HG02885 (cell line): Measurements from ENCODE around the gene C2orf15.
A peak's percentile ranks its signal among the peaks of the same experiment; 100 is the strongest.
"Not testable (repeated sequence)": the region's sequence is repeated elsewhere in the genome, so short reads cannot be mapped to it uniquely, and the experiment has no call there.

Experiments
- ATAC-seq: cut with Tn5 transposase; IDR thresholded peaks from one replicate; pipeline ENCODE4 v1.9.1; 2021; ENCODE audit warnings: mild to moderate bottlenecking; ENCODE audit not compliant: unreplicated experiment, poor library complexity

C2orf15 gene

GRCh38 chr2:99159594-99159993 lies 18.1 kb downstream of the C2orf15 start:
- ATAC-seq = no peak

- no peak for ATAC-seq
Observed at GRCh38 chr2:99166218-99166617, 24.7 kb downstream of the C2orf15 start.

- ATAC-seq = no peak
Observed at GRCh38 chr2:99169534-99169933, 28.0 kb downstream of the C2orf15 start.

GRCh38 chr2:99171377-99172140 lies 30.1 kb downstream of the C2orf15 start:
- ATAC-seq = no peak

GRCh38 chr2:99180755-99181623 lies 39.5 kb downstream of the C2orf15 start, which contains the start of the genes MITD1 and MRPL30:
TSS of gene MITD1 (minus strand) at chr2:99181058. CDS start at chr2:99180981, 77 bp downstream.
TSS of gene MRPL30 (plus strand) at chr2:99181184. CDS start at chr2:99186204, 5,020 bp downstream.
- ATAC-seq = peak; percentile 93

- ATAC-seq = no peak
Observed at GRCh38 chr2:99181624-99182000, 40.1 kb downstream of the C2orf15 start.

- no peak for ATAC-seq
Observed at GRCh38 chr2:99183025-99183424, 41.5 kb downstream of the C2orf15 start.

GRCh38 chr2:99184811-99185210 lies 43.3 kb downstream of the C2orf15 start:
- ATAC-seq = no peak

GRCh38 chr2:99187011-99187410 lies 45.5 kb downstream of the C2orf15 start:
- no peak for ATAC-seq

GRCh38 chr2:99188357-99188756 lies 46.9 kb downstream of the C2orf15 start:
- ATAC-seq = no peak

GRCh38 chr2:99190548-99190947 lies 49.0 kb downstream of the C2orf15 start:
- no peak for ATAC-seq

- ATAC-seq = not testable (repeated sequence)
Observed at GRCh38 chr2:99192364-99192763, 50.9 kb downstream of the C2orf15 start.

GRCh38 chr2:99198103-99198841 lies 56.8 kb downstream of the C2orf15 start:
- ATAC-seq = no peak

- ATAC-seq = no peak
Observed at GRCh38 chr2:99200076-99200800, 58.7 kb downstream of the C2orf15 start.
